ENCODE measurements around the gene NBPF15. TPM values are rescaled to one million over a fixed set of nuclear protein-coding genes. Genes with fewer than 3 reads are reported as not detected.

Gene NBPF15
- total and polyA plus RNA-seq, 9 of the 15 experiments (the other 6 are each of a cell fraction or from before 2014, with no cell fraction given), result 1.8 to 13.2 (median 6.0) TPM

DNA sequence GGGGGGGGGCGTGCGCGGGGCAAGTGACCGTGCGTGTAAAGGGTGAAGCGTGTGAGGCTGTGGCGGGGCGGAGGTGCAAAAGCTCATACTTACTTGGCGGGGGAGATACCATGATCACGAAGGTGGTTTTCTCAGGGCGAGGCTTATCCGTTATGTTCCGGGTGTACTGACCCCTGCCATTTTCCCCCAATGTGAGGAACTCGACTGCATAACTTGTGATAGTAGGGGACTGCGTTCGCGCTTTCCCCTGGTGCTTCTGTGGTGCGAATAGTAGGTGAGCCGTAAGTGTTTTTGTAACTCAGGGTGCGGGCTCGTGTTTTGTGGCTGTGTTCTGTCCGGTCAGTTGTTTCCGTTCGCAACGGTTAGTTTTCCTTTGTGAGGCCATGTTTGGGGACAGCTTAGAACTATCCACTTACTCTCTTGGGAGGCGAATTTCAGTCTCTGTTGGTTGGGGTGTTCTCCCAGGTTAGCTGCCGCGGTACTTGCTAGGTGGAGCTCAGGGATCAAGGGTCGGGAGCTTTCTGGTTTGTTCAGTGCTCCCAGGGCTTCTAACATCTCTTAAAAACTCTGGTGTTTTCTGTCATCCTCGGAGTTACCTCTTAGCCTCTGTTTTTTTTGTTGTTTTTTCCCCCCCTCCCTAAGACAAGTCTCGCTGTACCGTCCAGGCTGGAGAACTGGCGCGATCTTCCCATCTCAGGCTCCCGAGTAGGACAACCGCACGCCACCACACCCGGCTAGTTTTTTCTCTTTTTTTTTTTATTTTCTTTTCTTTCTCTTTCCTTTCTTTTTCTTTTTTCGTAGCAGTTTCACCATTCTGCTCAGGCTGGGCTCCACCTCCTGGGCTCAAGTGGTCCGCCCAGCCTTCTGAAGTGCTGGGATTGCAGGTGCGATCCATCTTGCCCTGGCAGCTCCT lies 48.7 kb downstream of the NBPF15 start (continued):
- TF ChIP-seq POLR2AphosphoS5 (IDR thresholded peaks at IDR 0.05; ENCODE audit: control insufficient read depth, insufficient read depth, low read depth, low read length) (peak; percentile 96), HNRNPUL1 (IDR thresholded peaks at IDR 0.05; ENCODE audit: low read length) (peak; percentile 98), ZNF146 (CRISPR knock-in tag; IDR thresholded peaks at IDR 0.05; ENCODE audit: unreplicated experiment) (peak; percentile 53), TEAD1 (CRISPR knock-in tag; IDR thresholded peaks at IDR 0.05) (peak; percentile 78 to 99; a peak in 3 of 4 replicates), EWSR1 (IDR thresholded peaks at IDR 0.05; ENCODE audit: borderline replicate concordance, low read depth, partially characterized antibody) (peak; percentile 99), ZSCAN29 (IDR thresholded peaks at IDR 0.05) (peak; percentile 80; the same call in 1 of the 2 replicates), ZC3H11A (IDR thresholded peaks at IDR 0.05; ENCODE audit: low read depth, low read length) (peak; percentile 72; the same call in 1 of the 2 replicates), RBM39 (optimal IDR thresholded peaks at IDR 0.05; ENCODE audit: low read depth, low read length) (peak; percentile 99), NFATC3 (IDR thresholded peaks at IDR 0.05) (peak; percentile 88; the same call in 1 of the 2 replicates), ZNF696 (CRISPR knock-in tag; conservative IDR thresholded peaks at IDR 0.05) (peak; percentile 98), ARID1B (IDR thresholded peaks at IDR 0.05) (peak; percentile 71), SUPT5H (IDR thresholded peaks at IDR 0.05) (peak; percentile 100), ZNF77 (CRISPR knock-in tag; IDR thresholded peaks at IDR 0.05) (peak; percentile 98), TGIF2 (CRISPR knock-in tag; IDR thresholded peaks at IDR 0.05) (0 out of 2 replicates have a peak, but pooled peaks have one; percentile 49), PHF8 (IDR thresholded peaks at IDR 0.05; ENCODE audit: borderline replicate concordance, low read length) (peak; percentile 41; the same call in 1 of the 2 replicates), ETV1 (tag; conservative IDR thresholded peaks at IDR 0.05; ENCODE audit: low read depth) (peak; percentile 91), ZC3H8 (IDR thresholded peaks at IDR 0.05) (peak; percentile 99), TAF7 (tag; IDR thresholded peaks at IDR 0.05) (0 out of 2 replicates have a peak, but pooled peaks have one; percentile 73), ASH1L (IDR thresholded peaks at IDR 0.05; ENCODE audit: borderline replicate concordance, low read depth, partially characterized antibody) (peak; percentile 79), SMARCA4 (IDR thresholded peaks at IDR 0.05) (0 out of 2 replicates have a peak, but pooled peaks have one; percentile 29)
- TF ChIP-seq, protein P1, sequence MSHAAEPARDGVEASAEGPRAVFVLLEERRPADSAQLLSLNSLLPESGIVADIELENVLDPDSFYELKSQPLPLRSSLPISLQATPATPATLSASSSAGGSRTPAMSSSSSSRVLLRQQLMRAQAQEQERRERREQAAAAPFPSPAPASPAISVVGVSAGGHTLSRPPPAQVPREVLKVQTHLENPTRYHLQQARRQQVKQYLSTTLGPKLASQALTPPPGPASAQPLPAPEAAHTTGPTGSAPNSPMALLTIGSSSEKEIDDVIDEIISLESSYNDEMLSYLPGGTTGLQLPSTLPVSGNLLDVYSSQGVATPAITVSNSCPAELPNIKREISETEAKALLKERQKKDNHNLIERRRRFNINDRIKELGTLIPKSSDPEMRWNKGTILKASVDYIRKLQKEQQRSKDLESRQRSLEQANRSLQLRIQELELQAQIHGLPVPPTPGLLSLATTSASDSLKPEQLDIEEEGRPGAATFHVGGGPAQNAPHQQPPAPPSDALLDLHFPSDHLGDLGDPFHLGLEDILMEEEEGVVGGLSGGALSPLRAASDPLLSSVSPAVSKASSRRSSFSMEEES (CRISPR knock-in tag; IDR thresholded peaks at IDR 0.05), result peak; percentile 77
- TF ChIP-seq, protein P2, sequence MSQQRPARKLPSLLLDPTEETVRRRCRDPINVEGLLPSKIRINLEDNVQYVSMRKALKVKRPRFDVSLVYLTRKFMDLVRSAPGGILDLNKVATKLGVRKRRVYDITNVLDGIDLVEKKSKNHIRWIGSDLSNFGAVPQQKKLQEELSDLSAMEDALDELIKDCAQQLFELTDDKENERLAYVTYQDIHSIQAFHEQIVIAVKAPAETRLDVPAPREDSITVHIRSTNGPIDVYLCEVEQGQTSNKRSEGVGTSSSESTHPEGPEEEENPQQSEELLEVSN (IDR thresholded peaks at IDR 0.05; ENCODE audit: borderline replicate concordance in 1 of 2, extremely low read depth in 1 of 2, insufficient read depth in 1 of 2, insufficient read length in 1 of 2, low read depth in 1 of 2, low read length in 1 of 2, poor library complexity in 1 of 2, severe bottlenecking in 1 of 2), result peak in 1 of 2 experiments; percentile 12
- TF ChIP-seq, protein P3, sequence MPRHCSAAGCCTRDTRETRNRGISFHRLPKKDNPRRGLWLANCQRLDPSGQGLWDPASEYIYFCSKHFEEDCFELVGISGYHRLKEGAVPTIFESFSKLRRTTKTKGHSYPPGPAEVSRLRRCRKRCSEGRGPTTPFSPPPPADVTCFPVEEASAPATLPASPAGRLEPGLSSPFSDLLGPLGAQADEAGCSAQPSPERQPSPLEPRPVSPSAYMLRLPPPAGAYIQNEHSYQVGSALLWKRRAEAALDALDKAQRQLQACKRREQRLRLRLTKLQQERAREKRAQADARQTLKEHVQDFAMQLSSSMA (CRISPR knock-in tag; IDR thresholded peaks at IDR 0.05), result peak; percentile 97
- TF ChIP-seq, protein P4, sequence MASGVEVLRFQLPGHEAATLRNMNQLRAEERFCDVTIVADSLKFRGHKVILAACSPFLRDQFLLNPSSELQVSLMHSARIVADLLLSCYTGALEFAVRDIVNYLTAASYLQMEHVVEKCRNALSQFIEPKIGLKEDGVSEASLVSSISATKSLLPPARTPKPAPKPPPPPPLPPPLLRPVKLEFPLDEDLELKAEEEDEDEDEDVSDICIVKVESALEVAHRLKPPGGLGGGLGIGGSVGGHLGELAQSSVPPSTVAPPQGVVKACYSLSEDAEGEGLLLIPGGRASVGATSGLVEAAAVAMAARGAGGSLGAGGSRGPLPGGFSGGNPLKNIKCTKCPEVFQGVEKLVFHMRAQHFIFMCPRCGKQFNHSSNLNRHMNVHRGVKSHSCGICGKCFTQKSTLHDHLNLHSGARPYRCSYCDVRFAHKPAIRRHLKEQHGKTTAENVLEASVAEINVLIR (CRISPR knock-in tag; IDR thresholded peaks at IDR 0.05), result peak; percentile 71

Measured in K562 (cell line).